A549 (cell line): ENCODE data around the gene GLYATL3. TPM values are rescaled to one million over a fixed set of nuclear protein-coding genes. Genes with fewer than 3 reads are reported as not detected.

ENCODE experiments used
- ATAC-seq, 2 experiments: fragments of 200-7000 bp in 1 of 2; fragments of >200 bp in 1 of 2; cut with Nextera tagmentation in 1 of 2; cut with Tn5 transposase in 1 of 2; 3 replicates each; pipeline versions ENCODE4 v1.8.0 to v1.9.1; 2018 to 2020; ENCODE audit warnings: mild to moderate bottlenecking in 1 of 2, moderate library complexity in 1 of 2
- CTCF ChIA-PET: fragments of 300-600 bp; sonication (Branson Sonifier 250); formaldehyde crosslinking; extraction: SDS; loops from one replicate; lab custom pipeline; 2021; ENCODE audit warnings: antibody characterized with exemption, inconsistent platforms; lab: Yijun Ruan, JAX
- POLR2A ChIA-PET: fragments of 350-600 bp; formaldehyde crosslinking; extraction: SDS; loops from one replicate; lab custom pipeline; 2021; ENCODE audit warnings: antibody characterized with exemption, inconsistent platforms; lab: Yijun Ruan, JAX
- DNase-seq, 2 experiments: peaks; one replicate each; pipeline versions ENCODE4 v3.0.0 to v3.0.0-alpha.2; 2011 to 2016; ENCODE audit warnings: low read depth in 1 of 2, low spot score in 1 of 2
- FAIRE-seq: peaks from 2 replicates; lab custom pipeline; 2011; peaks lifted over from hg19 to GRCh38; lab: Jason Lieb, UNC
- H3K27ac ChIP-seq, 2 experiments: fragments of >200 bp; sonication (Bioruptor Twin); formaldehyde crosslinking; 3 replicates each; pipeline ENCODE4 v1.5.1; 2016 to 2017
- H3K4me1 ChIP-seq: fragments of >200 bp; sonication (Bioruptor Twin); formaldehyde crosslinking; 3 replicates; pipeline ENCODE4 v1.6.1; 2016
- H3K4me2 ChIP-seq: fragments of >200 bp; sonication (Bioruptor Twin); formaldehyde crosslinking; 3 replicates; pipeline ENCODE4 v1.6.1; 2016
- H3K4me3 ChIP-seq: fragments of >200 bp; sonication (Bioruptor Twin); formaldehyde crosslinking; 3 replicates; pipeline ENCODE4 v1.5.1; 2016
- H3K9me3 ChIP-seq: fragments of >200 bp; sonication (Bioruptor Twin); formaldehyde crosslinking; 3 replicates; pipeline ENCODE4 v1.6.1; 2016
- ATOH8 ChIP-seq: fragments of 250-450 bp; sonication (Bioruptor Pico); IDR thresholded peaks from 2 replicates; pipeline ENCODE4 v1.5.0; 2020; ENCODE audit warnings: low read depth, mild to moderate bottlenecking, moderate library complexity
- CBX2 ChIP-seq: fragments of 200-600 bp; sonication (generic); IDR thresholded peaks from 2 replicates; pipeline ENCODE4 v1.6.1; 2016; ENCODE audit warnings: low read depth, mild to moderate bottlenecking, borderline replicate concordance
- CHD2 ChIP-seq: fragments of 150-350 bp; IDR thresholded peaks from 2 replicates; pipeline ENCODE4 v1.6.1; 2014; ENCODE audit warnings: low read length; ENCODE audit not compliant: partially characterized antibody
- CHD4 ChIP-seq: fragments of 200-600 bp; sonication (generic); IDR thresholded peaks from 2 replicates; pipeline ENCODE4 v1.6.1; 2016; ENCODE audit warnings: antibody characterized with exemption, mild to moderate bottlenecking, borderline replicate concordance
- EHMT2 ChIP-seq: fragments of 200-600 bp; sonication (generic); IDR thresholded peaks from 2 replicates; pipeline ENCODE4 v1.6.1; 2016; ENCODE audit warnings: antibody characterized with exemption, low read depth, mild to moderate bottlenecking, moderate library complexity
- ELK1 ChIP-seq: fragments of 150-350 bp; IDR thresholded peaks from 2 replicates; pipeline ENCODE4 v1.6.1; 2014; ENCODE audit warnings: low read depth, mild to moderate bottlenecking, low read length
- FOXS1 ChIP-seq: fragments of 250-450 bp; sonication (Bioruptor Pico); IDR thresholded peaks from 2 replicates; pipeline ENCODE4 v1.5.0; 2020; ENCODE audit warnings: mild to moderate bottlenecking, moderate library complexity
- HDAC2 ChIP-seq: fragments of 200-600 bp; sonication (generic); IDR thresholded peaks from 2 replicates; pipeline ENCODE4 v1.6.1; 2016
- HOXB13 ChIP-seq: fragments of 250-450 bp; sonication (Bioruptor Pico); IDR thresholded peaks from 2 replicates; pipeline ENCODE4 v1.5.0; 2020; ENCODE audit warnings: low read depth, mild to moderate bottlenecking, moderate library complexity
- JUN ChIP-seq, 2 experiments: fragments of >200 bp; sonication (Bioruptor Twin); formaldehyde crosslinking; IDR thresholded peaks; 2 replicates in 1 of 2; 3 replicates in 1 of 2; pipeline ENCODE4 v1.6.1; 2016 to 2017
- KDM5A ChIP-seq: fragments of 200-600 bp; sonication (generic); IDR thresholded peaks from 2 replicates; pipeline ENCODE4 v1.6.1; 2016; ENCODE audit warnings: antibody characterized with exemption, mild to moderate bottlenecking
- MYC ChIP-seq: IDR thresholded peaks from 2 replicates; pipeline ENCODE4 v1.6.1; 2012; ENCODE audit warnings: mild to moderate bottlenecking, inconsistent platforms, low read length, improper control_type of control experiment, borderline replicate concordance
- NPAS2 ChIP-seq: fragments of 250-450 bp; sonication (Bioruptor Pico); IDR thresholded peaks from 2 replicates; pipeline ENCODE4 v1.8.0; 2022; ENCODE audit warnings: mild to moderate bottlenecking, moderate library complexity, borderline replicate concordance
- RAD21 ChIP-seq, 2 experiments: fragments of >200 bp in 1 of 2; sonication (Bioruptor Twin) in 1 of 2; formaldehyde crosslinking in 1 of 2; IDR thresholded peaks in 1 of 2; conservative IDR thresholded peaks in 1 of 2; 2 replicates in 1 of 2; 3 replicates in 1 of 2; pipeline ENCODE4 v1.6.1; 2012 to 2018; ENCODE audit warnings: inconsistent platforms in 1 of 2
- RNF2 ChIP-seq: fragments of 200-600 bp; sonication (generic); IDR thresholded peaks from 2 replicates; pipeline ENCODE4 v1.6.1; 2016; ENCODE audit warnings: low read depth, mild to moderate bottlenecking, antibody characterized with exemption, moderate library complexity, borderline replicate concordance
- SMC3 ChIP-seq: fragments of >200 bp; sonication (Bioruptor Twin); formaldehyde crosslinking; IDR thresholded peaks from 3 replicates; pipeline ENCODE4 v1.6.1; 2018; ENCODE audit warnings: inconsistent platforms
- SREBF2 ChIP-seq: fragments of 450-650 bp; IDR thresholded peaks from 2 replicates; pipeline ENCODE4 v1.6.1; 2014; ENCODE audit warnings: mild to moderate bottlenecking, moderate library complexity
- TP53 ChIP-seq: fragments of 250-450 bp; sonication (Bioruptor Pico); IDR thresholded peaks from 2 replicates; pipeline ENCODE4 v1.5.0; 2021; ENCODE audit warnings: mild to moderate bottlenecking, moderate library complexity
- USF2 ChIP-seq: fragments of 450-650 bp; IDR thresholded peaks from 2 replicates; pipeline ENCODE4 v1.6.1; 2014; ENCODE audit warnings: antibody characterized with exemption
- ZC3H11A ChIP-seq: fragments of 450-650 bp; IDR thresholded peaks from 2 replicates; pipeline ENCODE4 v1.6.1; 2014; ENCODE audit warnings: antibody characterized with exemption, mild to moderate bottlenecking
- ZNF302 ChIP-seq: fragments of 250-450 bp; sonication (Bioruptor Pico); IDR thresholded peaks from 2 replicates; pipeline ENCODE4 v1.9.0; 2021; ENCODE audit warnings: inconsistent platforms, mild to moderate bottlenecking, moderate library complexity
- WGBS: methylation state at CpG from one replicate; pipeline ENCODE4 v1.1.6; 2017; ENCODE audit errors: missing lambda C conversion rate; 5-methylcytosine and 5-hydroxymethylcytosine counted together
- polyA plus RNA-seq, 4 experiments: library from polyadenylated mRNA; depleted of rRNA in 3 of 4; stranded (reverse); fragments of >200 nt; fragmentation: RNase III in 1 of 4; extraction: RNeasy Plus Mini Kit Qiagen cat#74134 plus additional on column Dnase treatment in 1 of 4; gene quantifications; 2 replicates in 3 of 4; 3 replicates in 1 of 4; pipeline ENCODE4 v1.2.3, GENCODE V29; 2011 to 2017
- TF ChIP-seq, protein P1 (sequence below): fragments of 200-600 bp; sonication (generic); IDR thresholded peaks from 2 replicates; pipeline ENCODE4 v1.6.1; 2016; ENCODE audit warnings: antibody characterized with exemption, mild to moderate bottlenecking, moderate library complexity

The GLYATL3 gene
- polyA plus RNA-seq, 2 of the 4 experiments (the other 2 are of a cell fraction), result not detected

GRCh38 chr6:49551866-49552129 is 52.1 kb downstream of the GLYATL3 start (continued):
- TF ChIP-seq ATOH8 (no peak), SMC3 (no peak), TP53 (CRISPR knock-in tag) (no peak), ZNF302 (no peak)

- Histone ChIP-seq H3K9me3 (no peaks in the 10 kb centered on the region), H3K4me1 (peaks cover 53% of the 10 kb centered on the region), H3K4me3 (peak overlapping the region; percentile 65), H3K27ac (peak overlapping the region; percentile 81 to 87), H3K4me2 (peak overlapping the region; percentile 85)
- POLR2A ChIA-PET, result interaction anchor here (0.7 to 3.0 kb wide), 2 partner anchors 11 kb away, joined by 3 to 20 read pairs; no protein-coding TSS in a partner anchor
- 95% methylated on average over 2 of the region's 2 CpGs for WGBS
- TF ChIP-seq CHD2 (no peak), NPAS2 (CRISPR knock-in tag) (no peak), KDM5A (no peak), FOXS1 (CRISPR knock-in tag) (no peak), ELK1 (no peak), TP53 (CRISPR knock-in tag) (no peak), MYC (no peak), RNF2 (no peak), HOXB13 (CRISPR knock-in tag) (no peak), CHD4 (no peak), USF2 (no peak), SREBF2 (no peak), EHMT2 (no peak), ZC3H11A (no peak), JUN (IDR thresholded peaks at IDR 0.05) (no peak), HDAC2 (no peak), RAD21 (conservative IDR thresholded peaks at IDR 0.05 in 1 of 2, IDR thresholded peaks at IDR 0.05 in 1 of 2) (no peak), CBX2 (no peak)
- TF ChIP-seq, protein P1, sequence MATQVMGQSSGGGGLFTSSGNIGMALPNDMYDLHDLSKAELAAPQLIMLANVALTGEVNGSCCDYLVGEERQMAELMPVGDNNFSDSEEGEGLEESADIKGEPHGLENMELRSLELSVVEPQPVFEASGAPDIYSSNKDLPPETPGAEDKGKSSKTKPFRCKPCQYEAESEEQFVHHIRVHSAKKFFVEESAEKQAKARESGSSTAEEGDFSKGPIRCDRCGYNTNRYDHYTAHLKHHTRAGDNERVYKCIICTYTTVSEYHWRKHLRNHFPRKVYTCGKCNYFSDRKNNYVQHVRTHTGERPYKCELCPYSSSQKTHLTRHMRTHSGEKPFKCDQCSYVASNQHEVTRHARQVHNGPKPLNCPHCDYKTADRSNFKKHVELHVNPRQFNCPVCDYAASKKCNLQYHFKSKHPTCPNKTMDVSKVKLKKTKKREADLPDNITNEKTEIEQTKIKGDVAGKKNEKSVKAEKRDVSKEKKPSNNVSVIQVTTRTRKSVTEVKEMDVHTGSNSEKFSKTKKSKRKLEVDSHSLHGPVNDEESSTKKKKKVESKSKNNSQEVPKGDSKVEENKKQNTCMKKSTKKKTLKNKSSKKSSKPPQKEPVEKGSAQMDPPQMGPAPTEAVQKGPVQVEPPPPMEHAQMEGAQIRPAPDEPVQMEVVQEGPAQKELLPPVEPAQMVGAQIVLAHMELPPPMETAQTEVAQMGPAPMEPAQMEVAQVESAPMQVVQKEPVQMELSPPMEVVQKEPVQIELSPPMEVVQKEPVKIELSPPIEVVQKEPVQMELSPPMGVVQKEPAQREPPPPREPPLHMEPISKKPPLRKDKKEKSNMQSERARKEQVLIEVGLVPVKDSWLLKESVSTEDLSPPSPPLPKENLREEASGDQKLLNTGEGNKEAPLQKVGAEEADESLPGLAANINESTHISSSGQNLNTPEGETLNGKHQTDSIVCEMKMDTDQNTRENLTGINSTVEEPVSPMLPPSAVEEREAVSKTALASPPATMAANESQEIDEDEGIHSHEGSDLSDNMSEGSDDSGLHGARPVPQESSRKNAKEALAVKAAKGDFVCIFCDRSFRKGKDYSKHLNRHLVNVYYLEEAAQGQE, result no peak
- FAIRE-seq (no peak), ATAC-seq (no peak), DNase-seq (no peak)
- CTCF ChIA-PET, result interaction anchor here (1.3 to 7.9 kb wide), 4 partner anchors 13 to 54 kb away, joined by 4 to 70 read pairs (median 6); no protein-coding TSS in a partner anchor
Measured at GRCh38 chr6:49552596-49552995, 52.9 kb downstream of the GLYATL3 start.
